GM12891 (cell line): ENCODE results near the gene MAF.

Source experiments
- PAX5 ChIP-seq: IDR thresholded peaks from 2 replicates; pipeline ENCODE4 v1.6.1; 2011; ENCODE audit warnings: low read length, moderate library complexity, mild to moderate bottlenecking; ENCODE audit not compliant: insufficient read depth, severe bottlenecking
- POLR2A ChIP-seq: IDR thresholded peaks from 2 replicates; pipeline ENCODE4 v1.6.1; 2011; ENCODE audit warnings: low read depth, low read length, control low read depth
- POLR2AphosphoS5 ChIP-seq: IDR thresholded peaks from 2 replicates; pipeline ENCODE4 v1.6.1; 2011; ENCODE audit warnings: low read depth, low read length, control low read depth
- POU2F2 ChIP-seq: IDR thresholded peaks from 2 replicates; pipeline ENCODE4 v1.6.1; 2011; ENCODE audit warnings: low read depth, mild to moderate bottlenecking, control low read depth, low read length, moderate library complexity
- SPI1 ChIP-seq: IDR thresholded peaks from 2 replicates; pipeline ENCODE4 v1.6.1; 2011; ENCODE audit warnings: low read depth, low read length, control low read depth
- TAF1 ChIP-seq: IDR thresholded peaks from 2 replicates; pipeline ENCODE4 v1.6.1; 2011; ENCODE audit warnings: low read depth, low read length, control low read depth

DNA sequence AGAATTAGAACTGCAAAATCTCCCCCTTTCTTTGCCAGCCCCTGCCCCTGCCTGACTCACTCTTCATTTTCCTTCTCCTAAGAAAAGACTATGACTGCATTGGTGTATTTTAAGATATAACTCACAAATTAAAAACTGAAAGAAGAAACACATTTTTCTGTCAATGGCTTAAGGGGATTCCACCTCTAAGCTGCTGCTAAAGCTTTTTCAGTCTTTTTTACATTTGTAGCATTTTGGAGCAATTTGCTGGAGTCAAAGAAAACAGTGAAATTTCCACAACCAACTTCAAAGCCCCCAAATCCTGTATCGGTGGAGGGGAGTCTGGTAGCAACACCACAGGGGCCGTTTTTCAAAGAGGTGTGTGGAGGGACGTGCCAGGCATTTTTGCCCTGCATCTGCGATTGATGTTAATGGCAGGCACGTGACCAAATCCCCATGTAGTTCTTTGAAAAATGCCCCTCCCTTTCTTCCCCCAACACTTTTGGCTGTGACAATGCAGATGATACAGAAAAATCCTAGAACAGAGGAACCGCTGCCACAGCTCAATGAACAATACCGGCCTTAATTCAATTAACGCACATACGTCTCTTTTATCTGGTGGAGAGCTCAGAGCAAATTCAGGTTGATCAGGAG is 28.5 kb downstream of the MAF start:
- TF ChIP-seq POLR2A (no peak), TAF1 (no peak), POLR2AphosphoS5 (no peak), SPI1 (no peak), POU2F2 (no peak), PAX5 (no peak)
